DOHH2 (cell line): ENCODE data around the gene OGFOD1.

Experiments
- CTCF ChIP-seq: fragments of 200-600 bp; sonication (generic); IDR thresholded peaks from one replicate; pipeline ENCODE4 v1.5.1; 2014; ENCODE audit warnings: antibody characterized with exemption, mild to moderate bottlenecking, low read depth, low read length; ENCODE audit not compliant: poor library complexity, severe bottlenecking
- EZH2phosphoT487 ChIP-seq: fragments of 200-600 bp; sonication (generic); IDR thresholded peaks from 2 replicates; pipeline ENCODE4 v1.6.1; 2017; ENCODE audit warnings: borderline replicate concordance, mild to moderate bottlenecking, antibody characterized with exemption, low read length, moderate library complexity, mixed read lengths

GRCh38 chr16:56405977-56406672, 45.2 kb upstream of the OGFOD1 start:
- no peak for TF ChIP-seq CTCF
- no peak for TF ChIP-seq EZH2phosphoT487
